Body of pancreas (tissue), 4 donors: ENCODE data around the gene UGT2B17. TPM values are rescaled to one million over a fixed set of nuclear protein-coding genes. Genes with fewer than 3 reads are reported as not detected.

Source experiments
- ATAC-seq: fragments of 150-250 bp; one replicate; pipeline ENCODE4 v1.9.1; 2016
- DNase-seq, 4 donors: peaks; one replicate each; pipeline ENCODE4 v3.0.0-alpha.2; 2019
- H3K27ac ChIP-seq, 4 donors: fragments of 200-600 bp; sonication (generic); 1 replicate in 3 of 4; 2 replicates in 1 of 4; pipeline versions ENCODE4 v1.5.1 to v1.6.1; 2016 to 2019; ENCODE audit warnings: mild to moderate bottlenecking in 1 of 4, mixed read lengths in 1 of 4, moderate library complexity in 1 of 4
- H3K27me3 ChIP-seq, 2 donors: fragments of 200-600 bp; sonication (generic); one replicate each; pipeline ENCODE4 v1.6.0; 2016; ENCODE audit warnings: mild to moderate bottlenecking in 1 of 2
- H3K36me3 ChIP-seq, 2 donors: fragments of 200-600 bp; sonication (generic); replicated peaks in 1 of 2; 2 replicates each; pipeline ENCODE4 v1.5.1; 2016; ENCODE audit warnings: low read depth in 2 of 2; ENCODE audit not compliant: insufficient read depth in 1 of 2
- H3K4me1 ChIP-seq: fragments of 200-600 bp; sonication (generic); one replicate; pipeline ENCODE4 v1.6.0; 2016
- H3K4me3 ChIP-seq, 2 donors: fragments of 200-600 bp; sonication (generic); 1 replicate in 1 of 2; 2 replicates in 1 of 2; pipeline ENCODE4 v1.5.1; 2016 to 2019
- H3K9me3 ChIP-seq, 3 donors: fragments of 200-600 bp; sonication (generic); 1 replicate in 2 of 3; 2 replicates in 1 of 3; pipeline ENCODE4 v1.5.1; 2016
- POLR2A ChIP-seq, 3 donors: fragments of 450-650 bp; IDR thresholded peaks; one replicate each; pipeline ENCODE4 v1.6.1; 2016; ENCODE audit warnings: antibody characterized with exemption in 3 of 3, mild to moderate bottlenecking in 2 of 3
- WGBS, 2 donors: methylation state at CpG; one replicate each; pipeline ENCODE4 v1.1.5; 2017; 5-methylcytosine and 5-hydroxymethylcytosine counted together
- intact Hi-C: fragments of 100-400 bp; cut with DNase I; formaldehyde crosslinking; loops from one replicate; pipeline ENCODE4 v1.15.1; 2023
- total RNA-seq, 2 donors: library from RNA; depleted of rRNA; stranded (reverse); fragments of >200 nt; gene quantifications; one replicate each; pipeline ENCODE4 v1.1.0, GENCODE V29; 2016
- TF ChIP-seq, protein P1 (sequence below), 7 experiments: fragments of 450-650 bp in 4 of 7; fragments of 200-600 bp in 3 of 7; sonication (generic) in 3 of 7; IDR thresholded peaks; one replicate each; pipeline ENCODE4 v1.5.1; 2016 to 2019; ENCODE audit warnings: antibody characterized with exemption in 7 of 7

UGT2B17 gene
- total RNA-seq, 2 donors from 2014 or later, result not detected

DNA sequence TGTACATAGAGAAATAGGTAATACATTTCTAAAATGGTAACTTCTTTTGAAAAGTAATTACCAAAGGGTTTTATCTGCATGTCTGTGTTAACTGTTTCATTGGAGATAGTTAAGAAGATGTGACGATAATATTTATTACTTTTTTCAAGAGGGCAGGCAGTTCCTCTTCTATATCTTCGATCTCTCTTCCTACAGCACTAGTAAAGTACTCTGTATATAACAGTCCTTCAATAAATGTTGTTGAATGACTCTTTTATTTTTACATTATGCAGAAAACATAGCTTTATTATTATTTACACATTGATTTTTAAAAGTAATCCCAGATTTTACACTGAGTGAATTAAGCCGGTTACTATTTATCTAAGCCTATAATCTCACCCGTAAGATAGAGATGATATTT is 77.1 kb downstream of the UGT2B17 start:
- TF ChIP-seq, protein P1, sequence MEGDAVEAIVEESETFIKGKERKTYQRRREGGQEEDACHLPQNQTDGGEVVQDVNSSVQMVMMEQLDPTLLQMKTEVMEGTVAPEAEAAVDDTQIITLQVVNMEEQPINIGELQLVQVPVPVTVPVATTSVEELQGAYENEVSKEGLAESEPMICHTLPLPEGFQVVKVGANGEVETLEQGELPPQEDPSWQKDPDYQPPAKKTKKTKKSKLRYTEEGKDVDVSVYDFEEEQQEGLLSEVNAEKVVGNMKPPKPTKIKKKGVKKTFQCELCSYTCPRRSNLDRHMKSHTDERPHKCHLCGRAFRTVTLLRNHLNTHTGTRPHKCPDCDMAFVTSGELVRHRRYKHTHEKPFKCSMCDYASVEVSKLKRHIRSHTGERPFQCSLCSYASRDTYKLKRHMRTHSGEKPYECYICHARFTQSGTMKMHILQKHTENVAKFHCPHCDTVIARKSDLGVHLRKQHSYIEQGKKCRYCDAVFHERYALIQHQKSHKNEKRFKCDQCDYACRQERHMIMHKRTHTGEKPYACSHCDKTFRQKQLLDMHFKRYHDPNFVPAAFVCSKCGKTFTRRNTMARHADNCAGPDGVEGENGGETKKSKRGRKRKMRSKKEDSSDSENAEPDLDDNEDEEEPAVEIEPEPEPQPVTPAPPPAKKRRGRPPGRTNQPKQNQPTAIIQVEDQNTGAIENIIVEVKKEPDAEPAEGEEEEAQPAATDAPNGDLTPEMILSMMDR (IDR thresholded peaks at IDR 0.05), result no peak
- TF ChIP-seq POLR2A (IDR thresholded peaks at IDR 0.05), result no peak
- WGBS, 2 donors, result 21 to 22% methylated on average over 4 of the region's 4 CpGs
- peaks cover 17% of the 10 kb centered on the region for H3K4me1 ChIP-seq
- H3K27ac ChIP-seq, result peak overlapping the region in 2 of 4 donors; percentile 3 to 39
- no peaks in the 10 kb centered on the region for H3K27me3 ChIP-seq
- intact Hi-C loops, result no loop called here
- H3K9me3 ChIP-seq, result no peaks in the 10 kb centered on the region
- ATAC-seq, result no peak
- no peaks in the 10 kb centered on the region for H3K36me3 ChIP-seq
- no peak for DNase-seq
- no peak overlapping the region for H3K4me3 ChIP-seq

- H3K9me3 ChIP-seq, result no peaks in the 10 kb centered on the region
- H3K36me3 ChIP-seq, result no peaks in the 10 kb centered on the region
- TF ChIP-seq POLR2A (IDR thresholded peaks at IDR 0.05), result no peak
- TF ChIP-seq, protein P1 (IDR thresholded peaks at IDR 0.05), result peak; percentile 81 to 96 (median 90)
- intact Hi-C loops, result no loop called here
- ATAC-seq, result peak; percentile 95
- peak overlapping the region in 2 of 4 donors; percentile 3 to 39 for H3K27ac ChIP-seq
- H3K4me1 ChIP-seq, result peaks cover 17% of the 10 kb centered on the region
- no peak overlapping the region for H3K4me3 ChIP-seq
- DNase-seq, result peak; percentile 73 to 77 (median 76)
- no peaks in the 10 kb centered on the region for H3K27me3 ChIP-seq
- WGBS, 2 donors, result 4 to 7% methylated on average over 5 of the region's 5 CpGs
Measured at GRCh38 chr4:68498413-68499007, 77.6 kb downstream of the UGT2B17 start.

DNA sequence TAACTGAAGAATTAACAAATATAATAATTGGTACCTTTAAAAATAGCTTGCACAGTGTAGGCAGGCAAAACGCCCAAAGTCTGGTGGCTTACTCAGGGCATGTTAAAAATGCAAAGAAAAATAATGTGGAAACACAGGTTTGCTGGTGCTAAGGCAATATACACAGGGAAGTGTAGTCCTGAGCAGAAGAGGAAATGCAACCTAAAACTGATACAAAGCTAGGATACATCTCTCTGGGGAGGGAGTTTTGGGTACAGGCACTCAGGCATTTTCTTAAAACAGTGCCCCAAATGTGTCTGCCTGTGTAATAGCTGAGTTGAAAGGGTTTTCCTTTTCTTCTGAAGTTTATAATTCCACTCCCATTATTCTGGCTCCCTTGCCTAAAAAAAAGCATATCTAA is 81.4 kb downstream of the UGT2B17 start:
- no peak overlapping the region for H3K4me3 ChIP-seq
- 10 to 11% methylated on average over 1 of the region's 1 CpG for WGBS, 2 donors
- no peak for TF ChIP-seq POLR2A (IDR thresholded peaks at IDR 0.05)
- TF ChIP-seq, protein P1 (IDR thresholded peaks at IDR 0.05), result no peak
- no peaks in the 10 kb centered on the region for H3K36me3 ChIP-seq
- ATAC-seq, result no peak
- H3K27ac ChIP-seq, result no peak overlapping the region
- peaks cover 16% of the 10 kb centered on the region for H3K4me1 ChIP-seq
- H3K27me3 ChIP-seq, result no peaks in the 10 kb centered on the region
- intact Hi-C loops, result no loop called here
- DNase-seq, result no peak
- H3K9me3 ChIP-seq, result no peaks in the 10 kb centered on the region

DNA sequence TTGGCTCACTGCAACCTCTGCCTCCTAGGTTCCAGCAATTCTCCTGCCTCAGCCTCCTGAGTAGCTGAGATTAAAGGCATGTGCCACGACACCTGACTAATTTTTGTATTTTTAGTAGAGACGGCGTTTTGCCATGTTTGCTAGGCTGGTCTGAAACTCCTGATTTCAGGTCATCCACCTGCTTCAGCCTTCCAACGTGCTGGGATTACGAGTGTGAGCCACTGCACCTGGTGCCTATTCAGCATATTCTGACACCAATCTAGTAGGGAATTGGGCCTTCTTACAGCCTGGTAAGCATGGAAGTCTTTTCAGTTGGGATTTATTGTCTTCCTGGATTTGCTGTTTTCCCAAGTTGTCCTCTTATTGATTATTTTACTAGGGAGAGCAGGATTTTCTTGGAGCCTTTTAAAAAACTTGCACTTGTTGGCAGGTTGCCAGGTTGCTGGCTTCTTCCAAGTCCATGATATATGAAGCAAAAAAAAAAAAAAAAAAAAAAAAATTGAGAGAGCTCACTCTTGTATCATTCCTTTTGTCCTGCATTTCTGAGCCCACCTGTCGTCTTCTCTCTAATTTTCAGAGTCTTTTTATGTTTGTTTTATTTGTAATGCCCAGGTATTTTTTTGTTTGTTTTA is 85.2 kb downstream of the UGT2B17 start:
- TF ChIP-seq POLR2A (IDR thresholded peaks at IDR 0.05), result no peak
- TF ChIP-seq, protein P1 (IDR thresholded peaks at IDR 0.05), result no peak
- Histone ChIP-seq H3K4me3 (no peak overlapping the region), H3K27me3 (no peaks in the 10 kb centered on the region), H3K4me1 (no peaks in the 10 kb centered on the region), H3K27ac (no peak overlapping the region), H3K9me3 (no peaks in the 10 kb centered on the region), H3K36me3 (no peaks in the 10 kb centered on the region)
- 71 to 81% methylated on average over 6 of the region's 6 CpGs for WGBS, 2 donors
- ATAC-seq (no peak), DNase-seq (peak in 3 of 4 donors; percentile 16 to 38 (median 23))
- intact Hi-C loops, result no loop called here

DNA sequence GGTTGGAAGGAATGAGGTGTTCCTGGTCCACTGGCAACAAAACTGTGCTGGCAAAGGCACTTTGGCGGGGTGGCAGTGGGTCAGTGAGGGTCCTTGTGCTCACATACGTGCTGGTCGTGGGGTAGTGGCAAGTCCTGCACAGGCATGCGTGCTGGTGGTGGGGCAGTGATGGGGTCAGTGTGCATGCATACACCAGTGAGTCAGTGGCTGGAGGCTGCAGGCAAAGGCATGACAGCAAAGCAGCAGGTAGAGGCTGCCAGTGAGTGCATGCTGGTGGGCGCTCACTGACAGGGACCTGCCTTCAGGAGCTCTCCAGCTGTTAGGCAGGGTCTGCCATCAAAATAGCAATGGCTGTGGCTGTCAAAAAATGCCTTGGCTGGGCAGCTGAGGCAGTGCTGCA is 86.8 kb downstream of the UGT2B17 start:
- no peaks in the 10 kb centered on the region for H3K4me1 ChIP-seq
- intact Hi-C loops, result no loop called here
- H3K27me3 ChIP-seq, result no peaks in the 10 kb centered on the region
- DNase-seq, result no peak
- H3K36me3 ChIP-seq, result no peaks in the 10 kb centered on the region
- no peaks in the 10 kb centered on the region for H3K9me3 ChIP-seq
- 61 to 68% methylated on average over 4 to 5 of the region's 5 CpGs for WGBS, 2 donors
- H3K27ac ChIP-seq, result no peak overlapping the region
- TF ChIP-seq POLR2A (IDR thresholded peaks at IDR 0.05), result no peak
- TF ChIP-seq, protein P1 (IDR thresholded peaks at IDR 0.05), result no peak
- H3K4me3 ChIP-seq, result no peak overlapping the region
- ATAC-seq, result no peak
